ENCODE results near the gene SDC3.

SDC3 gene

DNA sequence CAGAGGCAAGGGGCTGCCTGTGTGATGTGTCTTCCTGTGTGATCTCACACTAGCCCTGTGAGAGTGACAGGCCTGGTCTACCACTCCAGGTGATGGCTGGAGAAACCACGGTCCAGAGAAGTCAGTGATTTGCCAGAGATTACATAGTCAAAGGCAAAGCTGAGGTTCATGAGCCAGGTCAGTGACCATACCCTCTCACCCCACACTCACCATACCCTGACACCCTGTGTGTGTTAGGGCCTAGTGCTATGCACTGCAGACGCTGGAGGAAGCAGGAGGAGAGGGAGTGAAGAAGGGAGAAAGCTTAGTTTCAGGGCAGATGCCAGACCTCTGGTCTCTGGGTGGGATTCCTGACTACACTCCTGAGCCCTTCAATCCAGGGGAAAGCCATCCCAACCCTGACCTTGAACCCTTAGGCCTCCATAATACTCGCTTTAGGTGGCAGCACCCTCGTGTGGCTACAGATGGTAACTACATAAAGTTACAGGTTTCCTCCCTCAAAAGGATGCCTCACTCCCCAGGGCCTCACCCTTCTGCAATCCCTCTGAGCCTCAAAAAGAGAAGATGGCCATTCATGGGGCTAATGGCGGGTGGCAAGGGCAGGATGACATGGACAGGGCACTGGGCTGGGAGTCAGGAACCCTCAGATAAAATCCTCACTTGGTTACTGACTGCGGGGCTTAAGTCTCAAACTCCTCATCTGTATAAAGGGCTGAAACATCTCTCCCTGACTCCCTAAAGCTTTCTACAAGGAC is 20.8 kb upstream of the SDC3 start:
- peak overlapping the region in 1 of 21 experiments; percentile 7 for H3K27ac ChIP-seq
- H3K4me3 ChIP-seq, result no peak overlapping the region

DNA sequence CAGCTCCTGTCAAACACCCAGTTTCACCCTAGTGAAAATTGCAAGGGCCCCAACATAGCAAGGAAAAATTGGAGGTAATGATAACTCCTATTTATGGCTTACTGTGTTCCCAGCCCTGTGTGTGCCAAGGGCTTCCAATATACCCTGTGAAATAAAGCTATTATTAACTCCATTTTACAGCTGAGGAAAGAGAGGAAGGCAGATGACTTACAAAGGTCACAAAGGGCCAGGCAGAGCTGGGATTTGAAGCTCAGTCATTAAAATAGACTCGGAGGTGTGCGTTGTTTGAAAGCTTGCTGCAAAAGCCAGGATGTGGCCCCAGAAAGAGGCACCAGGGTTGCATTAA is 20.2 kb upstream of the SDC3 start:
- no peak overlapping the region for H3K27ac ChIP-seq
- H3K4me3 ChIP-seq, result no peak overlapping the region

GRCh38 chr1:30928171-30928570 is 19.6 kb upstream of the SDC3 start:
- Histone ChIP-seq H3K4me3 (no peak overlapping the region), H3K27ac (no peak overlapping the region)

- no peak overlapping the region for H3K4me3 ChIP-seq
- no peak overlapping the region for H3K27ac ChIP-seq
Measured at GRCh38 chr1:30927448-30927847, 18.9 kb upstream of the SDC3 start.

DNA sequence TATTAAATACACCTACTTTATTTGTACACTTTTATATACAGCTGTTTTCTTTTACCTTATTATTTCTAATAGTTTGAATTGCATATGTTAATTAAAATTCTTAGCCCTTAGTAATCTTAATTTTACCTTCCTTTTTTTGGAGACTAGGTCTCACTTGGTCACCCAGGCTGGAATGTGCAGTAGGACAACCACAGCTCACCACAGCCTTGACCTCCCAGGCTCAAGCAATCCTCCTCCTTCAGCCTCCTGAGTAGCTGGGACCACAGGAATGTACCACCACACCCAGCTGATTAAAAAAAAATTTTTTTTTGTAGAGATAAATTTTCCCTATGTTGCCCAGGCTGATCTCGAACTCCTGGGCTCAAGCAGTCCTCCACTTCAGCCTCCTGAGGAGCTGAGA is 15.0 kb upstream of the SDC3 start:
- no peak overlapping the region for H3K4me3 ChIP-seq

GRCh38 chr1:30920827-30921226 is 12.3 kb upstream of the SDC3 start:
- Histone ChIP-seq H3K27ac (no peak overlapping the region), H3K4me3 (no peak overlapping the region)

More for the DNA sequence above, 15.0 kb upstream of the SDC3 start:
- H3K27ac ChIP-seq, result no peak overlapping the region

DNA sequence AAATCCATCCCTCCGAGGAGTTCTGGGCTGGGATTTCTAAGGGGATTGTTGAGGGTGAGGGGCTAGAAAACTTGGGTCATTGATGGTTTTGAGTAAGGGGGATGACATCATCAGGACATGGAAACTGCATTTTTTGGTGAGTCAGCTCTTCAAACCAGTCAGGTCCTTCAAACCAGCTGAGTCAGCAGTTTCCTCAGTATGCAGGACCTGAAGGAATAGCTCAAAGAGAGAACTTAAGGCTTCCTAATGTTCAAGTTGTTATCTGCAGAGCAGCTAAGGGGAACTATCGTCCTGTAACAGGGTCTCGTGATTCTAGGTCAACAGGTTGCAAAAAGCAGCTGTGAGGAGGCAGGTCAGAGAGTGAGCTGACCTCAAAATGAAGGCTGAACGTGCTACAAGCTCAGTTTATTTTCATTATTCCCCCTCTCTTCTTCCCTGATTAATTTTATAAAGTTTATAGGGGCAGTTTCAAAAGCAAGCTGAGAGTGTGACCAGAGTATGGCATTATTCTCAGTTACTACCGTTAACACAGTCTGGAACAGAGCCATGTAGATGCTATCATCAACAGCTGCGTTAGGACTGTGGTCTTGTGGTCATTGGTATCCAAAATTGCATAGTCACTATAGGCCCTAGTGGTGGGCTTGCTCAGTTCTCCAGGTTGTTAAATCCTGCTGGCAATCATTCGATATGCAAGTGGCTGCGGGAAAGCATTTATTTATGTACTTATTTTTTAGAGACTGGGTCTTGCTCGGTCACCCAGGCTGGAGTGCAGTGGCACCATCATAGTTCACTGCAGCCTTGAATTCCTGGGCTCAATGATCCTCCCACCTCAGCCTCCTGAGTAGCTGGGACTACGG is 10.7 kb upstream of the SDC3 start:
- Histone ChIP-seq H3K27ac (peak overlapping the region in 2 of 21 experiments; percentile 8 to 17), H3K4me3 (no peak overlapping the region)

DNA sequence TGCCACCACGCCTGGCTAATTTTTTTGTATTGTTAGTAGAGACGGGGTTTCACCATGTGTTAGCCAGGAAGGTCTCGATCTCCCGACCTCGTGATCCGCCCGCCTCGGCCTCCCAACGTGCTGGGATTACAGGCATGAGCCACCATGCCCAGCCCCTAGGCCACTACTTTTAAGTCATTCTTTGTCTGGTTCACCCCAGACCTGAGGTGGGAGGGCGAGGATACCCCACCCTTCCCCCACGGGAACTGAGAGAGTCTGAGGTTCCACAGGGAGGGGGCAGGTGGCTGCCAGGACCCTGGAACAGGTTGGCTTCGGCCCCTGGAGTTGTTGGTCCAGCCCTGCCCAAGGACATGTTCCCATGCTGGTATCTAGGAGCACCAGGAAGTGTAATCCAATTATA is 7.7 kb upstream of the SDC3 start:
- Histone ChIP-seq H3K27ac (no peak overlapping the region), H3K4me3 (no peak overlapping the region)

DNA sequence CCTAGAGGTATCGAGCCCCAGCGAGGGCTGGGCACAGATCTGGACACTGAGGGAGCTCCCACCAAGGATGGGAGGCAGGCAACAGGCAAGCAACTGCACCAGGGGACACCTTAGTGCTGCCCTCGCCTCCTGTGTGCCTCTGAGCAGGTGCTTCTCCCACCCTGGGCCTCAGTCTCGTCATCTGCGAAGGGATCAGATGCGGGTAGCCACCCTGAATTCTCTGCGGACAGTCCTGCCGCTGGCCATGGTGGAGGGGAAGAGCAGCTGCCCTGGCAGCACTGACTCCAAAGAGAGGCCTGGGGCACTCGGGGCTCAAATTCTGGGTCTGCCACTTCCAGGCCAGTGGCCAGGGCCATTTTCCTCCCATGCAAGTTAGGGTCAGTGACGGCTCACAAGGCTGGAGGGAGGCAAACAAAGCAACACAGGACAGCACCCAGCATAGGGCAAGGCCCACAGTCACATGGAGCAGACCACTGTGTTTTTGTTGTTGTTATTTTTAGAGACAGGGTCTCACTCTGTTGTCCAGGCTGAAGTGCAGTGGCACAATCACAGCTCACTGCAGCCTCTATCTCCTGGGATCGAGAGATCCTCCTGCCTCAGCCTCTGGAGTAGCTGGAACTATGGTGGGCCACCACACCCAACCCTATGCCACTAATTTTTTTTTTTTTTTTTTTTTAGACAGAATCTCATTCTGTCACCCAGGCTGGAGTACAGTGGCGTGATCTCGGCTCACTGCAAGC is 7.1 kb upstream of the SDC3 start:
- no peak overlapping the region for H3K27ac ChIP-seq
- H3K4me3 ChIP-seq, result no peak overlapping the region

DNA sequence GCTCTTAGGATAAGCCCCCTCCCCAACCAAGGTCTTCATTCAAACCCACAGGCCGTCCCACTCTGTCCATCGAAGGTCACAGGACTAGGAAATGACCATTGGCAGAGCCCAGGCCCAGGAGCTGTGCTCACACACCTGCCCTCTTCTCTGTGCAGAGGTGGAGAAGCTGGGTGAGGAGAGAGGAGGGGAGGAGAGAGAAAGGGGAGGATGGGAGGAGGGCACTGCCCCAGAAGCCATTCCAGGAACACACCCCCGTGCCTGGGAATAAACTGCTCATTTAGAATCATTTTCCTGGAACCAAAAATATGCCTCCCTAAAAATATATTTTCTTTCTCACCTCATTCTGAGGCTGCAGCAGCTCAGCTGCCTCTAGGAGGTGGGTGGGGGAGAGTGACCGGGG is 6.4 kb upstream of the SDC3 start:
- H3K27ac ChIP-seq, result peak overlapping the region in 1 of 21 experiments; percentile 1
- H3K4me3 ChIP-seq, result no peak overlapping the region

DNA sequence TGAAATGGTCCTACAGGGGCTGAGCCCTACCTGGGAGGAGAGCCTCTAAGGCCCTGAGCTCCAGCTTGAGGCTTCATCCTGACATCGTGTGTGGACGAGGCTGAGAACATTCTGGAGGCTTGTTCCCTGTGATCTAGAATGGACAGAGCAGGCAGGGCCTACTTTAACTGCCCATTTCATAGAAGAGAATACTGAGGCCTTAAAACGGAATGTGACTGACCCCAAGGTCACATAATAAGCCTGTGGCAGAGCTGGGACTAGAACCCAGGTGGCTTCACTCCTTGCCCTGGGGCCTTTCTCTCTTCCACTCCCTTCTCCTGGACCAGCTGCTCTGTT is 6.0 kb upstream of the SDC3 start:
- H3K27ac ChIP-seq, result peak overlapping the region in 2 of 21 experiments; percentile 1 to 49

DNA sequence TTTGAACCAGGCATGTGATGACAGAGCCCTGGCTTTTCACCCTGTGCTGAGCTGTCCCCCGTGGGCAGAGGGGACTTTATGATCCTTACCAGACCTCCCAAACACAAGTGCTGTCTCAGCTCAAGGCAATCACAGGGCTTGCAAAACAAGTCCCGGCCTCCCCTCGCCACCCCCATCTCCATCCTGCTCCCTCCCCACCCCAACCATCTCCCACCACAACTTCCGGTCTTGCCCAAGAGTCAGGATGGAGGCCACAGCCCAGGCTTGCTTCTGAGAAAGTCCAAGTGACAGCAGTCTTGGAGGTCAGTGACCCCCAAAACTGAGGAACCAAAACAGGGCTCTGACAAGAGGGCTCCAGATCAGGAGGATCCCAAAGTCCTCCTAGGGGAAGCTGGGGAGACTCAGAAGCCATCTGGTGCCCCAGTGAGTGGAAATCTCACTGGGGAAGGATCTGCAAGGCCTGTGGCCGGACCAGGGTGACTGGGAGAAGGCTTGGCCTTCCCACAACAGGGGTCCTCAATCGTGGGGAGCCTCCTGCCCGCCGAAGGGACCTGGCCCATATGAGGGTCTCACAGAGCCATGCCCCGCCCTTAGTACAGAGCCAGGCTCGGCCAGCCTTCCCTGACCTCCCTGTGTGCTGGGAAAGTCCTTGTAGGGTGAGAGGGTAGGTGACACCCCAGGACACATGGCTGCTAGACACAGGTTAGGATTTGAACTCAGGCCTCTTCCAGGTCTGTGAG is 4.5 kb upstream of the SDC3 start:
- H3K4me3 ChIP-seq, result no peak overlapping the region
- H3K27ac ChIP-seq, result peak overlapping the region in 9 of 21 experiments; percentile 18 to 69 (median 38)

More for the DNA sequence above, 6.0 kb upstream of the SDC3 start:
- no peak overlapping the region for H3K4me3 ChIP-seq

DNA sequence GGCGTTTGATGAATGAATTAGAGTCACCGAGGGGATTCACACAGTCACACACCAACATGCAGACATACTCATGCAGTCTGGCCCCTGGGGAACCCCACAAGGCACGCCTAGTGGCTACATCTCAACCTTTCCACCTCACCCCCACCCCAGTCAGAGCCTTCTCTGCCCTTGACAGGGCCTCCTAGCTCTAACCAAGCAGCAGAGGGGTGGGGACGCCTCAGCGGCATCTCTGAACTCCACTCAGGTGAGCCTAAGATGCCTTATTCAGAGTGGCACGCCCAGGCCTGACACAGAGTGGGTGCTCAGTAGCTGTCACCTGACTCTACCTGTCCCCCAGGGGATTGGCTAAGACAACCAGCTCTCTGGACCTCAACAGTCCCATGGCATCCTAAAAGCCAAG is 3.7 kb upstream of the SDC3 start:
- Histone ChIP-seq H3K4me3 (no peak overlapping the region), H3K27ac (peak overlapping the region in 1 of 21 experiments; percentile 35)

DNA sequence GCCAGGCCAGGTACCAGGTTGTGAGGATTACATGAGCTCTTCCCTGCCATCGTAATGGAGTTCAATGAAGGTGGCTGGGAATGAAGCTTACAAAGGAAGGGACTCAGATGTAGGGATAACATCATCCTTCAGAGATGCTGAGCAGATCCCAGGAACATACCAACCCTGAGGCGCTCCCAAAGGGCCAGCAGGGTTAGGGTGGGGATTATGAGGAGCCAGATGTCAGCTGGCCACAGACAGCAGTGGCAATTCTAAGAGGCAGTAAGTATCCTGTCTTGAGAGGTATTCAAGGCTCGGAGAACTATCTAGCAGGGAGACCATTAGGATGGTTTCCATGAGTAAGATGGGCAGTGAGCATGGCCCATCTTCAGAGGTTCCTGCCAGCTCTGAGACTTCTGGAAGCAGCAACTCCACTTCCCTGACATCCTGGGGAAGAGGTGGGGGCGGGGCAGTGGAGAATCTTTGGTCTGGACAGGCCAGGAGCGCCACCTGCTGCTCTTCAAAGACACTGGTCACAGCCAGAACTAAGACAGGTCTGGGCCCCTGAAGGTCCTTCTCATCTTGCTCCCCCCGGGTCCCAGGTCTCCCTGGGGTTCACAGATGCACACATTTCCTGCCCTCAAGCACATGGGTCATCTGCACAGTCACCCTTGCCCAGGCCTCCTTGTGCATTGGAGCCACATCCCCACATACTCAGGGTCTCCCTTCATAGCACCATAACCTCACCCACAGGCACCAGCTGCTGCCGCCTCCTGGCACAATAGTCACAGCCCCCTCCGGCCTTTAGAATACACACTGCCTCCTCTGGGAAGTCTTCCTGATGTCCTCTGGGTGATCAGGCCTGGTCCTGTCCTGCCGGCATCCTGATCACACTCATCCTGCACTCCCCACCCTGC is 2.7 kb upstream of the SDC3 start:
- no peak overlapping the region for H3K27ac ChIP-seq
- H3K4me3 ChIP-seq, result no peak overlapping the region

- peak overlapping the region in 7 of 21 experiments; percentile 9 to 77 (median 69) for H3K27ac ChIP-seq
- peak overlapping the region in 5 of 7 experiments; percentile 32 to 57 (median 36) for H3K4me3 ChIP-seq
Measured at GRCh38 chr1:30909365-30910068, 959 bp upstream of the SDC3 start.

DNA sequence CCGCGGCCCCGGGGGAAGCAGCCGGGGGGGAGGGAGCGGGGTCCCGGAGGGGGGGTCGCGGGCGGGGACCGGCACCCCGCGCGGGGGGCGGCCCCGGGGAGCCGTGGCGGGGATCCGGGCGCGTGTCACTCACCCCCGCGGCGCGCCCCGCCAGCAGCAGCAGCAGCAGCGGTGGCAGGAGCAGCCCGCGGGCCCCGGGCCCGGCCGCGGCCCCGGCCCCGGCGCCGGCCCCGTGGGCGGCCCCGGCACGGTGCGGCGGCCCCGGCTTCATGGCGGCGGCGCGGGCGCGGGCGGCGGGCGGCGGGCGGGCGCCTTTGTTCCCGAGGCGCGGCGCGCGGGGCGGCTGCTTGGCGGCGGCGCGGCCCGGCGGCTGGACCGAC is 252 bp downstream of the SDC3 start:
- peak overlapping the region; percentile 37 to 57 (median 41) for H3K4me3 ChIP-seq
- peak overlapping the region in 12 of 21 experiments; percentile 8 to 84 (median 58) for H3K27ac ChIP-seq

DNA sequence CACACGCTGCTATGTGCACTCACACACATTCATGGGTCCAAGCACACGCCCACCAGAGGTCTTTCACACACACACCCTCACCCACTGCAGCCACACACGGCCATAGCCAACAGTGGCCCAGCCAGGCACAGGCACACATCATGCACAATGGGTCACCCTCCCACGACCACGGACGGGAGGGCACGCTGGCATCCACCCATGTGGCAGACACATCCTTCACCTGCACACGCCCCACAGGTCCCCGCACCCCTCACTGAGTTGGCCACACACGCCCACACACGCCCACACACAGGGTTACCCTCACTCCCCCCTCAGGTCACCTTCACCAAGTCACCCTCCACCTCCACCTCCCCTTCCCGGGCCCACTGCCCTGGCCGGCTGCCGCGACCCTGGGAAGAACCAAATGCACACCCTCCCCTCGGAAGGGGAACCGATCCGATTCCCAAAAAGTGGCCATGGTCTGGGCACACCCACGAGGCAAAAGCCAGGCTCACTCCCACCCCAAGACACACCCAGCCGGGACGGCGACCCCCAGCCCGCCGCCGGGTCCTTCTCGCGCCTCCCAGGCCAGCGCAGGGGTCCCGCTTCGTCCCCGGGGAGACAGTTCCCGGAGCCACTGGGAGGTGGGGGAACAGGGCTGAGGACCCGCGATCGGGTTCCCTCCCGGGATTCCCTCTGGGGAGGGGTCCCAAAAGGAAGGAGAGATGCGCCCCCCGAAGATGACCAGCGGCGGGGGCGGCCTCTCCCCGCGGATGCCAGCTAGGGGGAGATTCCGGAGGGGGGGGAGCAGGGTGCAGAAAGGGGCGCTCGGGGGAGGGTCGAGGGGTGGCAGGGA is 860 bp downstream of the SDC3 start:
- Histone ChIP-seq H3K4me3 (peak overlapping the region; percentile 37 to 57 (median 41)), H3K27ac (peak overlapping the region in 13 of 21 experiments; percentile 8 to 84 (median 55))

Data from skin epidermis (tissue), 12 donors.